Measurements from ENCODE around the gene HSD17B4. TPM values are rescaled to one million over a fixed set of nuclear protein-coding genes. Genes with fewer than 3 reads are reported as not detected.
"Not testable (repeated sequence)": the region's sequence is repeated elsewhere in the genome, so short reads cannot be mapped to it uniquely, and the experiment has no call there.

HSD17B4 gene
- total and polyA plus RNA-seq, 12 donors, result 130 to 325 (median 216) TPM

DNA sequence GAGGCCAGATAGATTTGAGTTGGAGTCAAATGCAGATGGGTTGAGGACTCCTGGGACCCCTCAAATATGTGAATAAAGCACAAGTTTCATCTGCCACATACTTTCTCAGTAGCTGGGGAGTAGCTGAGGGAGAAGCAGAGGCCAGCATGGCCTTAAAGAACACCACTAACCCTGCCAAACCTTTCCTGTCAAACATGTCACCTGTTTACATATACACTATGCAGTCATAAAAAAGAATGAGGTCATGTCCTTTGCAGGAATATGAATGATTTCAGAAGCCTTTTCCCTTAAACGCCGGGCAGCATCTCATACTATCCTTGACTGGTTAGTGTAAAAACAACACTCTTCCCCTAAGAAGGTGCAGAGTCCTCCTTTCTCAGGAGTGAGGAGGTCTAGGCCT, 25.2 kb upstream of the HSD17B4 start:
- Histone ChIP-seq H3K36me3 (no peaks in the 10 kb centered on the region), H3K27me3 (no peaks in the 10 kb centered on the region), H3K4me3 (no peak overlapping the region), H3K4me1 (peaks cover 0 to 23% (median 0%) of the 10 kb centered on the region in 9 donors), H3K9me3 (peaks cover 0 to 3% (median 0%) of the 10 kb centered on the region in 11 donors), H3K27ac (peak overlapping the region in 1 of 10 donors; percentile 22)
- intact Hi-C loops (cut with DNase I), result no loop called here
- DNase-seq (no peak), ATAC-seq (no peak)
- TF ChIP-seq, protein P1, sequence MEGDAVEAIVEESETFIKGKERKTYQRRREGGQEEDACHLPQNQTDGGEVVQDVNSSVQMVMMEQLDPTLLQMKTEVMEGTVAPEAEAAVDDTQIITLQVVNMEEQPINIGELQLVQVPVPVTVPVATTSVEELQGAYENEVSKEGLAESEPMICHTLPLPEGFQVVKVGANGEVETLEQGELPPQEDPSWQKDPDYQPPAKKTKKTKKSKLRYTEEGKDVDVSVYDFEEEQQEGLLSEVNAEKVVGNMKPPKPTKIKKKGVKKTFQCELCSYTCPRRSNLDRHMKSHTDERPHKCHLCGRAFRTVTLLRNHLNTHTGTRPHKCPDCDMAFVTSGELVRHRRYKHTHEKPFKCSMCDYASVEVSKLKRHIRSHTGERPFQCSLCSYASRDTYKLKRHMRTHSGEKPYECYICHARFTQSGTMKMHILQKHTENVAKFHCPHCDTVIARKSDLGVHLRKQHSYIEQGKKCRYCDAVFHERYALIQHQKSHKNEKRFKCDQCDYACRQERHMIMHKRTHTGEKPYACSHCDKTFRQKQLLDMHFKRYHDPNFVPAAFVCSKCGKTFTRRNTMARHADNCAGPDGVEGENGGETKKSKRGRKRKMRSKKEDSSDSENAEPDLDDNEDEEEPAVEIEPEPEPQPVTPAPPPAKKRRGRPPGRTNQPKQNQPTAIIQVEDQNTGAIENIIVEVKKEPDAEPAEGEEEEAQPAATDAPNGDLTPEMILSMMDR (IDR thresholded peaks at IDR 0.05), result no peak
- WGBS, 2 donors, result 60 to 70% methylated on average over 2 of the region's 2 CpGs

DNA sequence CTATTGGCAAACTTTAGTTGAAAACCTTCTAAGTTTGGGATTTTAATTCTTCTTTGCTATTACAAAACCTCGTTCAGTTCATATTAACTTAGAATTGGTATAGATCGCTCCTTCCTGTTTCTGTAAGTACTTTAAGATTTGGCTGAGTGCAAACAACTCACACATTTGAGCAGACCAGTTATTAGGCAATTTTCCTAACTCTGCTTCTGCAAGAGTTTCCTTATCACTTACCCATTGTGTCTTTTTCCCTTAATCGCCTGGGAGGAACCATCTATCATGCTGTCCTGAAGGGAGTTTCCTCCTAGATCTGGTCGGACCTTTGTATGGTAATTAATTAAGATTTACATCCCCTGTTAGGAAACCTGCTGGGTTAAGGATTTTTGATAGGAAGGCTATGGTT, 24.7 kb upstream of the HSD17B4 start:
- intact Hi-C loops (cut with DNase I); H3K9me3 ChIP-seq; ATAC-seq: not testable (repeated sequence)

DNA sequence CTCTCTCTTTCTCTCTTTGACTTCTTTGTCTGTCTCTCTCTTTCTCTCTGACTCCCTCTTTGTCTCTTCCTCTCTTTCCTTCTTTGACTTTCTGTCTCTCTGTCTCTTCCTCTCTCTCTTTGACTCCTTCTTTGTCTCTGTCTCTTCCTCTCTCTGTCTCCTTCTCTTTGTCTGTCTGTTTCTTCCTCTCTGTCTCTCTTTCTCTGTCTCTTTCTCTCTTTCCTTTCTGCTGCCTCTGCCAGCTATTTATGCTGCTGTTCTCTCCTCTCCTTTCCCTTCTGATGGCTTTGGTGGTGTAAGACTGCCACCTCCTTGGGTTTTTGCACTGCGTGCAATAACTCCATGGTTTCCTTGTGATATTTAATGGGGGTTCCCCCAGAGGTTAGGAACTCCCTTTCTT, 24.1 kb upstream of the HSD17B4 start:
- 50 to 64% methylated on average over 1 of the region's 1 CpG for WGBS, 2 donors
- Histone ChIP-seq H3K27ac (peak overlapping the region in 1 of 10 donors; percentile 1), H3K4me1 (peaks cover 0 to 23% (median 0%) of the 10 kb centered on the region in 9 donors), H3K9me3 (peaks cover 0 to 12% (median 0%) of the 10 kb centered on the region in 11 donors)
- H3K4me3 ChIP-seq; H3K36me3 ChIP-seq; DNase-seq; H3K27me3 ChIP-seq; ATAC-seq; intact Hi-C loops (cut with DNase I): not testable (repeated sequence)

More for the DNA sequence above, 24.7 kb upstream of the HSD17B4 start:
- H3K27me3 ChIP-seq, DNase-seq, H3K4me3 ChIP-seq, H3K36me3 ChIP-seq: not testable (repeated sequence)
- peaks cover 0 to 23% (median 0%) of the 10 kb centered on the region in 9 donors for H3K4me1 ChIP-seq
- H3K27ac ChIP-seq, result peak overlapping the region in 1 of 10 donors; percentile 22
- 39 to 51% methylated on average over 4 of the region's 4 CpGs for WGBS, 2 donors

DNA sequence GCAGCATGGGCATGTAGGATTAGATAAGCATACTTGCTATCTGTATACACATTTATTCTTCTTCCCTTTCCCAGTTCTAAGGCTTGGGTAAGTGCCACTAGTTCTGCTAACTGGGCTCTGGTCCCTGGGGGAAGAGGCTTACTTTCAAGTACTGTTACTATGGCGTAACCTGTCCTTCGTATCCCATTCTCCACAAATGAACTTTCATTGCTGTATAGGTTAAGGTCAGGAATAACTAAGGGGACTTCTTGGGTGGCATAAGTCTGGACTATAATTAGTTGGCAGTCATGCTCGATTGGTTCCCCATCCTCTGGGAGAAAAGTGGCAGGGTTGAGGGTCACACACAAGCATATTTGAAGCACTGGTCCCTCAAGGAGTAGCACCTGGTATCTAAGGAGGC, 23.7 kb upstream of the HSD17B4 start:
- Histone ChIP-seq H3K4me1 (peaks cover 0 to 23% (median 0%) of the 10 kb centered on the region in 9 donors), H3K9me3 (peaks cover 0 to 12% (median 0%) of the 10 kb centered on the region in 11 donors)
- intact Hi-C loops (cut with DNase I); DNase-seq; H3K36me3 ChIP-seq; H3K4me3 ChIP-seq; H3K27me3 ChIP-seq; ATAC-seq; H3K27ac ChIP-seq: not testable (repeated sequence)
- WGBS, 2 donors, result 69 to 70% methylated on average over 3 of the region's 3 CpGs

DNA sequence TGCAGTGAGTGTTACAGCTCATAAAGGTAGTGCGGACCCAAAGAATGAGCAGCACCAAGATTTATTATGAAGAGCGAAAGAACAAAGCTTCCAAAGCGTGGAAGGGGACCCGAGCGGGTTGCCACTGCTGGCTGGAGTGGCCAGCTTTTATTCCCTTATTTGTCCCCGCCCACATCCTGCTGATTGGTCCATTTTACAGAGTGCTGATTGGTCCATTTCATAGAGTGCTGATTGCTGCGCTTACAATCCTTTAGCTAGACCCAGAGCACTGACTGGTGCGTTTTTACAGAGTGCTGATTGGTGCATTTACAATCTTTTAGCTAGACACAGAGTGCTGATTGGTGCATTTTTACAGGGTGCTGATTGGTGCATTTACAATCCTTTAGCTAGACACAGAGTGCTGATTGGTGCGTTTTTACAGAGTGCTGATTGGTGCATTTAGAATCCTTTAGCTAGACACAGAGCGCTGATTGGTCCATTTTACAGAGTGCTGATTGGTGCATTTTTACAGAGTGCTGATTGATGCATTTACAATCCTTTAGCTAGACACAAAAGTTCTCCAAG, 19.5 kb upstream of the HSD17B4 start:
- H3K4me3 ChIP-seq; ATAC-seq; intact Hi-C loops (cut with DNase I); H3K27ac ChIP-seq; DNase-seq; H3K36me3 ChIP-seq: not testable (repeated sequence)
- peaks cover 0 to 12% (median 0%) of the 10 kb centered on the region in 11 donors for H3K9me3 ChIP-seq
- H3K27me3 ChIP-seq, result peaks cover 0 to 11% (median 0%) of the 10 kb centered on the region in 7 donors
- H3K4me1 ChIP-seq, result peaks cover 0 to 12% (median 0%) of the 10 kb centered on the region in 9 donors
- 88 to 90% methylated on average over 10 of the region's 10 CpGs for WGBS, 2 donors

DNA sequence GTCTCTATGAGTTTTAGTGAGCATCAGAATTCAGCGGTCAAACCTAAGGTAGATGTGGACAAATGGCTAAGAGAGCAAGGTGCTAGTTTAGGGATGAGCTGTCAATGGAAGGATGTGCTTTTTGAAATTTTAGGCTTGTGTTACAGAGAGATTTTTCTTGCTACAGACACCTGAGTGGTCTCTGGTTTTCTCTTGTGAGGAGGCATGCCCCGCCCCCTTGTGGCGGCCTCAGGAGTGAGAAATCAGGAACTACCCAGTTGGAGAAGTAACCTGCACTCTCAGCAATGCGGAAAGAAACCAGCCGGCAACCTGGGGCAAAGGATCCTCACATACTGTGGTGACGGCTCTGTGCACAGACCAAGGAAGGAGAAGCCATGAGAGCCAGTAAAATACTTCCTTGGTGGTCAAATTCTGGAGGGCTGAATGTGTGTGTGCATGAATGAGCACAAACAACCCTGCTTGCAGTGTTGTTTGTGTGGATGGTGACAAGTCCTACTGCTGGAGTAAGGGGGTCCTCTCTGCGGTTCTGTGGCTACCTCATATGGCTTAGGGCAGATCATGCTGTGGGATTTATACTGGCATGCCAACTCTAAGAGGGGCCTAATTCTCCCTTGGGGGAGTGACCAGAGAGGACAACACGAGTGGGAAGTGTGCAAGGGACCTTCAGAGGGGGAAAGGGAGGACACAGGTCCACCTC, 16.7 kb upstream of the HSD17B4 start:
- no peak overlapping the region for H3K4me3 ChIP-seq
- peaks cover 0 to 21% (median 0%) of the 10 kb centered on the region in 7 donors for H3K27me3 ChIP-seq
- peaks cover 0 to 12% (median 0%) of the 10 kb centered on the region in 11 donors for H3K9me3 ChIP-seq
- no peak overlapping the region for H3K27ac ChIP-seq
- H3K36me3 ChIP-seq, result no peaks in the 10 kb centered on the region
- TF ChIP-seq, protein P1 (IDR thresholded peaks at IDR 0.05), result peak in 7 of 9 donors; percentile 33 to 67 (median 43)
- ATAC-seq (peak in 4 of 8 donors; percentile 35 to 61 (median 50)), DNase-seq (peak; percentile 45 to 55)
- H3K4me1 ChIP-seq, result peaks cover 0 to 16% (median 0%) of the 10 kb centered on the region in 9 donors
- WGBS, 2 donors, result 44 to 58% methylated on average over 8 of the region's 8 CpGs
- intact Hi-C loops (cut with DNase I), result no loop called here

DNA sequence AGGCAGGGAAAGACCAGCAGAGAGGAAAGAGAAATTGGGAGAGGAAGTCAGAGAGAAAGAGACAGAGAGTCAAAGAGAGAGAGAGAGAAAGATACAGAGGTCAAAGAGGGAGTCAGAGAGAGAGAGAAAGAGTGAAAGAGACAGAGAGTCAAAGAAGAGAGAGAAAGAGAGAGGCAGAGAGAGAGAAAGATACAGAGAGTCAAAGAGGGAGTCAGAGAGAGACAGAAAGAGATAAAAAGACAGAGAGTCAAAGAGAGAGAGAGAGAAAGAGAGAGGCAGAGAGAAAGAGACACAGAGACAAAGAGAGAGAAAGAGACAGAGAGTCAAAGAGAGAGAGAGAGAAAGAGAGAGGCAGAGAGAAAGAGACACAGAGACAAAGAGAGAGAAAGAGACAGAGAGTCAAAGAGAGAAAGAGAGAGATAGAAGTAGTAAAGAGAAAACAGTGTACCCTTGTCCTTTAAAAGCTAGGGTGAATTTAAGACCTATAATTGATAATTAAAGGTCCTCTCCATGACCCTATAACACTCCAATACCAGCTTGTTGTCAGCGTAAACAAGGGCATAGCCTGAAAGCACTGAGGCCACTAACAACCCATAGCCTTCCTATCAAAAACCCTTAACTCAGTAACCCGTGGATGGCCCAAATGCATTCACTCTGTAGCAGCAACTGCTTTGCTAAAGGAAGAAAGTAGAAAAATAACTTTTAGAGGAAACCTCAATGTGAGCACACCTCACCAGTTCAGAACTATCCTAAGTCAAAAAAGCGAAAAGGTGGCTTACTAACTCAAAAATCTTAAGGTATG, 14.3 kb upstream of the HSD17B4 start:
- DNase-seq; ATAC-seq; H3K36me3 ChIP-seq; intact Hi-C loops (cut with DNase I); H3K9me3 ChIP-seq; H3K27ac ChIP-seq; H3K4me3 ChIP-seq: not testable (repeated sequence)
- 70% methylated on average over 3 of the region's 3 CpGs for WGBS, 2 donors
- Histone ChIP-seq H3K27me3 (peaks cover 0 to 21% (median 0%) of the 10 kb centered on the region in 7 donors), H3K4me1 (peaks cover 0 to 16% (median 0%) of the 10 kb centered on the region in 9 donors)

DNA sequence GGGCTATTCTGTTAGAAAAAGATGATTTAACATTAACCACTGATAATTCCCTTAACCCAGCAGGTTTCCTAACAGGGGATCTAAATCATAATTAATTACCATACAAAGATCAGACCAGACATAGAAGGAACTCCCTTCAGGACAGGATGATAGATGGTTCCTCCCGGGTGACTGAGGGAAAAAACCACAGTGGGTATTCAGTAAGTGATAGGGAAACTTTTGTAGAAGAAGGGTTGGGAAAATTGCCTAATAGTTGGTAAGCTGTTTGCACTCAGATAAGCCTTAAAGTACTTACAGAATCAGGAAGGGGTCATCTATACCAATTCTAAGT, 13.7 kb upstream of the HSD17B4 start:
- ATAC-seq; H3K9me3 ChIP-seq; DNase-seq; H3K27ac ChIP-seq; intact Hi-C loops (cut with DNase I); H3K36me3 ChIP-seq: not testable (repeated sequence)
- WGBS, 2 donors, result 42 to 69% methylated on average over 1 of the region's 1 CpG
- Histone ChIP-seq H3K4me1 (peaks cover 0 to 16% (median 0%) of the 10 kb centered on the region in 9 donors), H3K27me3 (peaks cover 0 to 21% (median 0%) of the 10 kb centered on the region in 7 donors), H3K4me3 (peak overlapping the region in 1 of 10 donors; percentile 32)

Measured in heart right ventricle (tissue), 16 donors.